NCI-H1105 (cell line): ENCODE results near the gene RNU1-2.
"Not testable (repeated sequence)": the region's sequence is repeated elsewhere in the genome, so short reads cannot be mapped to it uniquely, and the experiment has no call there.

Experiments
- DNase-seq: peaks from one replicate; lab custom pipeline; 2025; lab: John Stamatoyannopoulos, UW

The RNU1-2 gene

GRCh38 chr1:16927256-16927655 lies 31.5 kb downstream of the RNU1-2 start:
- no peak for DNase-seq

GRCh38 chr1:16927711-16928485 lies 32.1 kb downstream of the RNU1-2 start:
- no peak for DNase-seq

GRCh38 chr1:16929146-16930041 lies 33.6 kb downstream of the RNU1-2 start:
- DNase-seq = not testable (repeated sequence)

- not testable (repeated sequence) for DNase-seq
Observed at GRCh38 chr1:16931206-16931934, 35.6 kb downstream of the RNU1-2 start.

GRCh38 chr1:16933945-16934344 lies 38.2 kb downstream of the RNU1-2 start:
- DNase-seq = not testable (repeated sequence)

- DNase-seq = not testable (repeated sequence)
Observed at GRCh38 chr1:16936580-16936979, 40.8 kb downstream of the RNU1-2 start.

GRCh38 chr1:16938351-16939321 lies 42.9 kb downstream of the RNU1-2 start:
- DNase-seq = no peak

GRCh38 chr1:16939386-16940180 lies 43.8 kb downstream of the RNU1-2 start:
- not testable (repeated sequence) for DNase-seq

- no peak for DNase-seq
Observed at GRCh38 chr1:16944038-16944437, 48.3 kb downstream of the RNU1-2 start.

GRCh38 chr1:16945512-16945911 lies 49.7 kb downstream of the RNU1-2 start:
- DNase-seq = not testable (repeated sequence)
